B cell (primary cell): ENCODE results near the gene RNF32. TPM values are rescaled to one million over a fixed set of nuclear protein-coding genes. Genes with fewer than 3 reads are reported as not detected.

ENCODE experiments used
- ATAC-seq: fragments of 200-7000 bp; cut with Tn5 transposase; one replicate; pipeline ENCODE4 v1.10.0; 2021; ENCODE audit warnings: low read depth, mild to moderate bottlenecking, moderate number of reproducible peaks, moderate library complexity
- CTCF ChIA-PET: fragments of 350-600 bp; sonication (Branson Sonifier 250); formaldehyde crosslinking; loops from one replicate; lab custom pipeline; 2021; ENCODE audit warnings: antibody characterized with exemption, inconsistent platforms; lab: Charles Lee
- POLR2A ChIA-PET: fragments of 350-600 bp; sonication (Branson Sonifier 250); formaldehyde crosslinking; loops from one replicate; lab custom pipeline; 2021; ENCODE audit warnings: antibody characterized with exemption; lab: Charles Lee
- DNase-seq: peaks from one replicate; pipeline ENCODE4 v3.0.0; 2013
- H2AFZ ChIP-seq: 2 replicates; pipeline ENCODE4 v1.6.1; 2012; ENCODE audit warnings: mild to moderate bottlenecking, low read depth, low read length; ENCODE audit not compliant: insufficient read depth, poor library complexity, severe bottlenecking
- H3K27ac ChIP-seq, 2 donors: 1 replicate in 1 of 2; 2 replicates in 1 of 2; pipeline ENCODE4 v1.5.1; 2012 to 2013; ENCODE audit warnings: low read length in 2 of 2, mild to moderate bottlenecking in 2 of 2, moderate library complexity in 1 of 2
- H3K27me3 ChIP-seq, 4 experiments: fragments of 200-600 bp in 1 of 4; sonication (generic) in 1 of 4; replicated peaks in 1 of 4; 1 replicate in 2 of 4; 2 replicates in 2 of 4; pipeline versions ENCODE4 v1.6.1 to v1.7.0; 2013 to 2016; ENCODE audit warnings: low read length in 3 of 4, mild to moderate bottlenecking in 2 of 4, mixed read lengths in 1 of 4, moderate library complexity in 1 of 4; ENCODE audit not compliant: insufficient read depth in 4 of 4, control insufficient read depth in 3 of 4; ENCODE audit errors: control extremely low read depth in 1 of 4
- H3K36me3 ChIP-seq, 2 experiments: replicated peaks in 1 of 2; 1 replicate in 1 of 2; 2 replicates in 1 of 2; pipeline versions ENCODE4 v1.6.1 to v1.7.1; 2013; ENCODE audit warnings: low read length in 1 of 2; ENCODE audit not compliant: insufficient read depth in 2 of 2, control insufficient read depth in 1 of 2; ENCODE audit errors: control extremely low read depth in 1 of 2, extremely low read depth in 1 of 2
- H3K4me1 ChIP-seq, 2 donors: fragments of 200-600 bp in 1 of 2; sonication (generic) in 1 of 2; 1 replicate in 1 of 2; 2 replicates in 1 of 2; pipeline versions ENCODE4 v1.5.1 to v1.6.1; 2013 to 2017; ENCODE audit warnings: low read length in 2 of 2; ENCODE audit not compliant: control insufficient read depth in 2 of 2, insufficient read depth in 2 of 2
- H3K4me2 ChIP-seq: replicated peaks from 2 replicates; pipeline ENCODE3; 2012; ENCODE audit warnings: mild to moderate bottlenecking, low read depth, low read length; ENCODE audit not compliant: poor library complexity, severe bottlenecking
- H3K4me3 ChIP-seq, 5 experiments: fragments of 200-600 bp in 1 of 5; sonication (generic) in 1 of 5; 1 replicate in 3 of 5; 2 replicates in 2 of 5; pipeline versions ENCODE4 v1.5.1 to v1.7.0; 2011 to 2016; ENCODE audit warnings: low read length in 4 of 5, mild to moderate bottlenecking in 4 of 5, low read depth in 2 of 5, control low read depth in 1 of 5, moderate library complexity in 1 of 5; ENCODE audit not compliant: insufficient read depth in 1 of 5; ENCODE audit errors: control extremely low read depth in 1 of 5, extremely low read depth in 1 of 5
- H3K79me2 ChIP-seq: fragments of 200-600 bp; sonication (generic); one replicate; pipeline ENCODE4 v1.6.0; 2016; ENCODE audit warnings: low read length; ENCODE audit not compliant: control insufficient read depth, insufficient read depth
- H3K9ac ChIP-seq: fragments of 200-600 bp; sonication (generic); 2 replicates; pipeline ENCODE4 v1.6.1; 2017; ENCODE audit warnings: mild to moderate bottlenecking, low read length, moderate library complexity
- H3K9me3 ChIP-seq, 3 donors: one replicate each; pipeline versions ENCODE4 v1.6.1 to v1.7.1; 2013; ENCODE audit warnings: low read length in 2 of 3; ENCODE audit not compliant: control insufficient read depth in 2 of 3, insufficient read depth in 1 of 3; ENCODE audit errors: control extremely low read depth in 1 of 3
- H4K20me1 ChIP-seq: 2 replicates; pipeline ENCODE4 v1.6.0; 2012; ENCODE audit warnings: mild to moderate bottlenecking, low read length; ENCODE audit not compliant: insufficient read depth, control insufficient read depth, poor library complexity, severe bottlenecking
- H3K27ac Mint-ChIP-seq: one replicate; pipeline ENCODE4 v1.8.0; 2021; ENCODE audit warnings: mixed read lengths
- H3K27me3 Mint-ChIP-seq: one replicate; pipeline ENCODE4 v1.8.0; 2021; ENCODE audit warnings: mixed read lengths
- H3K4me1 Mint-ChIP-seq: one replicate; pipeline ENCODE4 v1.8.0; 2021; ENCODE audit warnings: mixed read lengths
- H3K4me3 Mint-ChIP-seq: one replicate; pipeline ENCODE4 v1.8.0; 2021; ENCODE audit warnings: mixed read lengths
- H3K9me3 Mint-ChIP-seq: one replicate; pipeline ENCODE4 v1.8.0; 2022; ENCODE audit warnings: mixed read lengths; ENCODE audit not compliant: insufficient read depth
- EZH2 ChIP-seq: IDR thresholded peaks from 2 replicates; pipeline ENCODE4 v1.6.1; 2012; ENCODE audit warnings: borderline replicate concordance, low read depth, mild to moderate bottlenecking, moderate library complexity, low read length; ENCODE audit not compliant: insufficient read depth, poor library complexity, severe bottlenecking
- WGBS: methylation state at CpG from one replicate; pipeline ENCODE4 v1.1.5; 2013; ENCODE audit warnings: missing lambda C conversion rate; ENCODE audit not compliant: insufficient coverage; 5-methylcytosine and 5-hydroxymethylcytosine counted together
- intact Hi-C: fragments of 100-400 bp; cut with micrococcal nuclease; formaldehyde crosslinking; loops from one replicate; pipeline ENCODE4 v1.10.0; 2022
- polyA plus RNA-seq: library from polyadenylated mRNA; depleted of rRNA; stranded (reverse); fragments of >200 nt; gene quantifications from 2 replicates; pipeline ENCODE4 v1.2.3, GENCODE V29; 2012
- total RNA-seq, 2 donors: library from RNA; stranded (reverse); fragments of 120-200 nt in 1 of 2; gene quantifications; 1 replicate in 1 of 2; 2 replicates in 1 of 2; pipeline versions ENCODE4 v1.2.3 to v1.2.4, GENCODE V29; 2013 to 2022
- TF ChIP-seq, protein P1 (sequence below): fragments of 200-600 bp; IDR thresholded peaks from one replicate; pipeline ENCODE4 v1.8.0; 2022; ENCODE audit warnings: antibody characterized with exemption, mild to moderate bottlenecking

RNF32 gene
- total and polyA plus RNA-seq, 2 donors (not counting 1 experiment from before 2014, with no cell fraction given) = 1.6 to 2.3 TPM

GRCh38 chr7:156665101-156665500 is 24.5 kb downstream of the RNF32 start:
- CTCF ChIA-PET = no interaction called here
- no peaks in the 10 kb centered on the region for H4K20me1 ChIP-seq
- peaks cover 0 to 2% of the 10 kb centered on the region in 2 experiments for H3K36me3 ChIP-seq
- no peak overlapping the region for H3K4me3 Mint-ChIP-seq
- H3K79me2 ChIP-seq = no peaks in the 10 kb centered on the region
- TF ChIP-seq, protein P1, sequence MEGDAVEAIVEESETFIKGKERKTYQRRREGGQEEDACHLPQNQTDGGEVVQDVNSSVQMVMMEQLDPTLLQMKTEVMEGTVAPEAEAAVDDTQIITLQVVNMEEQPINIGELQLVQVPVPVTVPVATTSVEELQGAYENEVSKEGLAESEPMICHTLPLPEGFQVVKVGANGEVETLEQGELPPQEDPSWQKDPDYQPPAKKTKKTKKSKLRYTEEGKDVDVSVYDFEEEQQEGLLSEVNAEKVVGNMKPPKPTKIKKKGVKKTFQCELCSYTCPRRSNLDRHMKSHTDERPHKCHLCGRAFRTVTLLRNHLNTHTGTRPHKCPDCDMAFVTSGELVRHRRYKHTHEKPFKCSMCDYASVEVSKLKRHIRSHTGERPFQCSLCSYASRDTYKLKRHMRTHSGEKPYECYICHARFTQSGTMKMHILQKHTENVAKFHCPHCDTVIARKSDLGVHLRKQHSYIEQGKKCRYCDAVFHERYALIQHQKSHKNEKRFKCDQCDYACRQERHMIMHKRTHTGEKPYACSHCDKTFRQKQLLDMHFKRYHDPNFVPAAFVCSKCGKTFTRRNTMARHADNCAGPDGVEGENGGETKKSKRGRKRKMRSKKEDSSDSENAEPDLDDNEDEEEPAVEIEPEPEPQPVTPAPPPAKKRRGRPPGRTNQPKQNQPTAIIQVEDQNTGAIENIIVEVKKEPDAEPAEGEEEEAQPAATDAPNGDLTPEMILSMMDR = no peak
- no peak for TF ChIP-seq EZH2
- H3K4me1 Mint-ChIP-seq = no peaks in the 10 kb centered on the region
- H2AFZ ChIP-seq = no peak overlapping the region
- DNase-seq = no peak
- no peak overlapping the region for H3K4me2 ChIP-seq
- H3K27me3 ChIP-seq = no peaks in the 10 kb centered on the region
- POLR2A ChIA-PET = no interaction called here
- H3K9me3 Mint-ChIP-seq = no peaks in the 10 kb centered on the region
- ATAC-seq = no peak
- no peaks in the 10 kb centered on the region for H3K4me1 ChIP-seq
- H3K27ac ChIP-seq = no peak overlapping the region
- H3K27me3 Mint-ChIP-seq = no peaks in the 10 kb centered on the region
- H3K27ac Mint-ChIP-seq = no peak overlapping the region
- intact Hi-C loops = no loop called here
- no CpG with 5 or more reads among the region's 4 CpGs for WGBS
- no peak overlapping the region for H3K4me3 ChIP-seq
- no peaks in the 10 kb centered on the region for H3K9me3 ChIP-seq
- H3K9ac ChIP-seq = no peak overlapping the region

- H3K27ac Mint-ChIP-seq = no peak overlapping the region
Measured at GRCh38 chr7:156666368-156667109, 26.0 kb downstream of the RNF32 start.

More at GRCh38 chr7:156666368-156667109, 26.0 kb downstream of the RNF32 start:
- Histone ChIP-seq H3K27me3 (no peaks in the 10 kb centered on the region), H3K4me2 (no peak overlapping the region), H3K9ac (no peak overlapping the region), H3K4me3 (no peak overlapping the region), H2AFZ (no peak overlapping the region), H3K36me3 (peaks cover 0 to 2% of the 10 kb centered on the region in 2 experiments), H3K9me3 (no peaks in the 10 kb centered on the region), H3K4me1 (no peaks in the 10 kb centered on the region), H3K27ac (no peak overlapping the region), H4K20me1 (no peaks in the 10 kb centered on the region), H3K79me2 (no peaks in the 10 kb centered on the region)
- intact Hi-C loops = no loop called here
- no peaks in the 10 kb centered on the region for H3K4me1 Mint-ChIP-seq
- TF ChIP-seq EZH2 = no peak
- TF ChIP-seq, protein P1 = no peak
- WGBS = 97% methylated on average over 3 of the region's 8 CpGs
- no peaks in the 10 kb centered on the region for H3K27me3 Mint-ChIP-seq
- no peak overlapping the region for H3K4me3 Mint-ChIP-seq
- ATAC-seq = no peak
- no peak for DNase-seq
- H3K9me3 Mint-ChIP-seq = no peaks in the 10 kb centered on the region
- ChIA-PET CTCF (no interaction called here), POLR2A (no interaction called here)
